Measurements from ENCODE around the gene CLEC4M. TPM values are rescaled to one million over a fixed set of nuclear protein-coding genes. Genes with fewer than 3 reads are reported as not detected.

CLEC4M gene
- total RNA-seq, 1 donor from 2014 or later, result 4.8 TPM

GRCh38 chr19:7766535-7766934, 3.5 kb downstream of the CLEC4M start:
- Histone ChIP-seq H3K4me1 (no peaks in the 10 kb centered on the region), H3K27ac (no peak overlapping the region), H3K4me3 (no peak overlapping the region), H3K36me3 (no peaks in the 10 kb centered on the region), H3K27me3 (no peaks in the 10 kb centered on the region), H3K9me3 (no peaks in the 10 kb centered on the region)
- no peak for TF ChIP-seq CTCF (IDR thresholded peaks at IDR 0.05)
- ATAC-seq (no peak), DNase-seq (peak; percentile 34)
- intact Hi-C loops (cut with DNase I), result no loop called here

DNA sequence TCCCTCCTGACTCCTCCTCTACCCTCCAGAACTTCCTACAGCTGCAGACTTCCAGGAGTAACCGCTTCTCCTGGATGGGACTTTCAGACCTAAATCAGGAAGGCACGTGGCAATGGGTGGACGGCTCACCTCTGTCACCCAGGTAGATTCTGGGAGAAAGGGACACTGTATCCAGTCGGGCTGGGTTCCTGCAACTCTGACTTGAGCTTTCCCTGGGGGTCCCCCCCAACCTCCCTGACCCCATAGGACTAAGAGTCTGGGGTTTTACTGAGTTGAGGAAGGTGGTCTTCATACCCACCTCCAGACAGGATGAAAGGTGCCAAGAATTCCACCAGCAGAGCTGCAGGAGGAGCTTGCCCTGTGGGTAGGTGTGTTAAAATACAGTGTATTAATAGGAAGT, 4.4 kb downstream of the CLEC4M start:
- no peak overlapping the region for H3K4me3 ChIP-seq
- ATAC-seq (no peak), DNase-seq (peak; percentile 44)
- H3K27me3 ChIP-seq, result no peaks in the 10 kb centered on the region
- H3K36me3 ChIP-seq, result no peaks in the 10 kb centered on the region
- TF ChIP-seq CTCF (IDR thresholded peaks at IDR 0.05), result no peak
- H3K9me3 ChIP-seq, result no peaks in the 10 kb centered on the region
- intact Hi-C loops (cut with DNase I), result no loop called here
- H3K4me1 ChIP-seq, result peaks cover 3% of the 10 kb centered on the region
- H3K27ac ChIP-seq, result no peak overlapping the region

GRCh38 chr19:7769171-7769570, 6.1 kb downstream of the CLEC4M start:
- Histone ChIP-seq H3K4me3 (no peak overlapping the region), H3K27me3 (no peaks in the 10 kb centered on the region), H3K9me3 (no peaks in the 10 kb centered on the region), H3K27ac (no peak overlapping the region), H3K4me1 (peaks cover 6% of the 10 kb centered on the region), H3K36me3 (no peaks in the 10 kb centered on the region)
- intact Hi-C loops (cut with DNase I), result no loop called here
- ATAC-seq (no peak), DNase-seq (peak; percentile 2)
- TF ChIP-seq CTCF (IDR thresholded peaks at IDR 0.05), result no peak

DNA sequence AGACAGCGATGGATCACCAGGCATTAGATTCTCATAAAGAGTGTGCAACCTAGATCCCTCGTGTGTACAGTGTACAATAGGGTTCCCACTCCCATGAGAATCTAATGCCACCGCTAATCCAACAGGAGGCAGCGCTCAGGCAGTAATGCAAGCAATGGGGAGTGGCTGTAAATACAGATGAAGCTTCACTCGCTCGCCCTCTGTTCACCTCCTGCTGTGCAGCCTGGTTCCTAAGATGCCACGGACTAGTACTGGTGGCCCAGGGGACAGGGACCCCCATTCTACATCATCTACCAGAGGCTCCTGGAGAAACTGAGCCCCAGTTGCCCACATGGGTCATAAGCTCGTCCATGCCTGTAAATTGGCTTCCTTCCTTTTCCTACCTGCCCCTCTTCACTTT, 8.0 kb downstream of the CLEC4M start:
- no peaks in the 10 kb centered on the region for H3K9me3 ChIP-seq
- H3K4me3 ChIP-seq, result no peak overlapping the region
- no peak overlapping the region for H3K27ac ChIP-seq
- no peak for TF ChIP-seq CTCF (IDR thresholded peaks at IDR 0.05)
- no peaks in the 10 kb centered on the region for H3K36me3 ChIP-seq
- DNase-seq, result peak; percentile 35
- intact Hi-C loops (cut with DNase I), result no loop called here
- no peak for ATAC-seq
- H3K27me3 ChIP-seq, result no peaks in the 10 kb centered on the region
- peaks cover 6% of the 10 kb centered on the region for H3K4me1 ChIP-seq

- TF ChIP-seq CTCF (IDR thresholded peaks at IDR 0.05), result no peak
- intact Hi-C loops (cut with DNase I), result no loop called here
- Histone ChIP-seq H3K4me1 (peaks cover 6% of the 10 kb centered on the region), H3K27ac (no peak overlapping the region), H3K27me3 (no peaks in the 10 kb centered on the region), H3K9me3 (no peaks in the 10 kb centered on the region), H3K4me3 (no peak overlapping the region), H3K36me3 (no peaks in the 10 kb centered on the region)
- DNase-seq, result no peak
- peak; percentile 51 for ATAC-seq
These were observed 9.8 kb downstream of the CLEC4M start for GRCh38 chr19:7772752-7773291.

DNA sequence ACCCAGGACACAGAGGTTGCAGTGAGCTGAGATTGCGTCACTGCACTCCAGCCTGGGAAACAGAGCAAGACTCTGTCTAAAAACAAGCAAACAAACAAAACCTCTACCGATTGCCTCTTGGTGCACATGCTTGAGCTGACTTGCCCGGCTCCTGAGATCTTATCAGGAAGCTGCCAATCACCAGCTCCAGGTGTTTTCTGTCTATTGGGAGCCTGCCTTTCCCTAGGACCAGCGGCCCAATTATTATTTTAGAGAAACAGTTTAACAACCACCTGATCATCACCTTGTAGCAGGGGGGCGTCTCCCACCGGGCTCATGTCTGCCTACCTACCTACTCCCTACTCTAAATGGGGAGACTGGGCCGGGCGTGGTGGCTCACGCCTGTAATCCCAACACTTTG, 10.8 kb downstream of the CLEC4M start:
- no peaks in the 10 kb centered on the region for H3K27me3 ChIP-seq
- ATAC-seq (no peak), DNase-seq (no peak)
- H3K27ac ChIP-seq, result no peak overlapping the region
- intact Hi-C loops (cut with DNase I), result no loop called here
- no peak for TF ChIP-seq CTCF (IDR thresholded peaks at IDR 0.05)
- no peaks in the 10 kb centered on the region for H3K9me3 ChIP-seq
- H3K4me1 ChIP-seq, result peaks cover 6% of the 10 kb centered on the region
- H3K4me3 ChIP-seq, result no peak overlapping the region
- no peaks in the 10 kb centered on the region for H3K36me3 ChIP-seq
